ENCODE results near the gene ZSCAN22.
"Not testable (repeated sequence)": the region's sequence is repeated elsewhere in the genome, so short reads cannot be mapped to it uniquely, and the experiment has no call there.

Gene ZSCAN22

DNA sequence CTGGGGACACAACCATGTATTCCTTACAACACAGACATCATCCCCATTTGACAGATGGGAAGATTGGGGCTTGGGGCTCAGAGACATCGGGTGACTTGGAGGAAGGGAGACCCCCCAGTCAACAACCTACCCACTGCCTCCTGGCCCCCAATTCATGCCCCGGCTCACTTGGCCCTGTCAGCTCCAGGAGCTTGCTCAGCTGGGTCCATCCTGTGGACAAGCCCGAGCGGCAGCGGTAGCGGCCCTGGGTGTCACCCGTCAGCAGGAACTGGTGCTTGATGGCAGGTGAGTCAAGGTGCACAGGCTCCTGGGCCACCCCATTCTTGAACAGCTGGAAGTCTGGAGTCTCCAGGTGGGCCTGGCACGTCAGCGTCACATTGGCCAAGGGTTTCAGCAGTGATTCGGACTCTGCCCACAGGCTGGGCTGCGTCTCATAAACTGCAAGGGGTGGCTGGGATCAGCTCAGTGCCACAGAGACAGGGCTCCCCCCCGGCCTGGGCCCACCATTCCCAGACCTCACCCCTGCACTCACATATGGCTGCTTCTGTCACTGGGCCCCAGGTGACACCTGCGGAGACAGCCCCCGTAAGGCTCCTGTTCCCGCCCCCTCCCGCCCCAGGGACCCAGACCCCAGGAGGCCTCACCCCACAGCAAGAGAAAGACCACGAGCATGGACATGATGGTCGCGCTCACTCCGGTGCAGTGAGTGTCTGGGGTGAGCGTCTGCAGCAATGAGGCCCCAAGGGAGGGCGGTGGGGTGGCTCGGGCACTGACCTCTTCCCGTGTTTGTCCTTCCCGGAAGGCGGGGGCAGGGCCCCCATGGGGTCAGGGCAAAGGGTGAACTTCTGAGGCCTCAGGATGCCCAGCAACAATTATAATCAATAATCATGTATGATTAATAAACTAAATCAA lies 26.2 kb downstream of the ZSCAN22 start, which contains the start of gene A1BG:
Gene A1BG, minus strand, starts transcription at position 733 of the 912 bp plus-strand sequence. Its CDS starts 55 bp downstream, at position 678.
- no peak for DNase-seq

DNA sequence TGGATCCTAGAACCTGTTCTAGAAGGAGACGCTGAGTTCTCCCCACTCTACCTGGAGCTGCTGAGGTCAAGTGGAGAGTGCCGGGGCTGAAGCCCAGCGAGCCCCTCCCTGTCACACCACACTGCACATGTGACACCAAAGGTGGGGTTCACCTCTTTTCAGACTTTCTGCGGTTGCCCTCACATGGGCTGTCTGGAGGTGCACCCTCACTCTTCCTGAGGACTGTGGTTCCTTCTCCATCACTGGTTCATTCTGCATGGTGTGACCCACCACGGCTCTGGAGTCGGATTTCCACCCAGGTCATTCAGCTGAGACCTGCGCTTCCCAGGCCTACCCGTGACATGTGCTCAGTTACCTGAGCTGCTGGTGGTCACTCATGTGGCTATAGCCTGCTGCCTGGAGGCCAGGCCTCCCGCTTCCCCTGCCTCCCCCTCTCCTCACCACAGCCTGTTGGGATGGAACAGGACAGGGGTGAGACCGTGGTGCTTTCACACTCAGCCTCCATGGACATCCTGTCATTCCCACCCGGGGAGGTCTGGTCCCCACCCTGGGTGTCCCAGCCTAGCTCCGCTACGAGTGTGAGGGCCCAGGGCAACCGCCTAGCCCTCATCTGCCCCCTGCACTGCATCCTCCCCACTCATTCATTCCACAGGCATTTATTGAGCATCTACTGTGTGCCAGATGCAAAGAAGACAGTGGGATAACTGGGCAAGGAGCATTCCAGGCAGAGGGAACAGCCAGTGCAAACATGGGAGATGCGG lies 27.1 kb downstream of the ZSCAN22 start:
- DNase-seq: no peak

- no peak for DNase-seq
These were observed 27.8 kb downstream of the ZSCAN22 start for GRCh38 chr19:58354478-58355030.

DNA sequence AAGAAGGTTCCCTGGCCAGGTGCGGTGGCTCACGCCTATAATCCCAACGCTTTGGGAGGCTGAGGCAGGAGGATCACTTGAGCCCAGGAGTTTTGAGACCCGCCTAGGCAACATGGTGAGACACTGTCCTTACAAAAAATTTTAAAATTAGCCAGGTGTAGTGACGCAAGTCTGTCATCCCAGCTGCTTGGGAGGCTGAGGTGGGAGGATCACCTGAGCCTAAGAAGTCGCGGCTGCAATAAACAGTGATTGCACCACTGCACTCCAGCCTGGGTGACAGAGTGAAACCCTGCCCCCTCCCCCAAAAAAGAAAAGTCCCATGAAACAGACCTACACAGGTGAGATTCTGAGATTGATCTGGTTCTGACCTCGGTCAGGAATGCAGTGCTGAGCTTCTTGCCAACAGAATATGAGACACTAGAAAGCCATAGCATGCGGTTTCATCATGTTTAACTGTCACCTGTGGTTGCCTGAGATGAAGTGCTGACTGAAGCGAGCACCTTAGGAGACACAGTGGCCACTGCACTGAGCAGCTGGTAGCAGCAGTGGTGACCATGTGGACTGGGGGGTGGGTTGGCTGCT lies 28.5 kb downstream of the ZSCAN22 start:
- no peak for DNase-seq

- no peak for DNase-seq
These were observed 29.3 kb downstream of the ZSCAN22 start for GRCh38 chr19:58355908-58356765.

DNA sequence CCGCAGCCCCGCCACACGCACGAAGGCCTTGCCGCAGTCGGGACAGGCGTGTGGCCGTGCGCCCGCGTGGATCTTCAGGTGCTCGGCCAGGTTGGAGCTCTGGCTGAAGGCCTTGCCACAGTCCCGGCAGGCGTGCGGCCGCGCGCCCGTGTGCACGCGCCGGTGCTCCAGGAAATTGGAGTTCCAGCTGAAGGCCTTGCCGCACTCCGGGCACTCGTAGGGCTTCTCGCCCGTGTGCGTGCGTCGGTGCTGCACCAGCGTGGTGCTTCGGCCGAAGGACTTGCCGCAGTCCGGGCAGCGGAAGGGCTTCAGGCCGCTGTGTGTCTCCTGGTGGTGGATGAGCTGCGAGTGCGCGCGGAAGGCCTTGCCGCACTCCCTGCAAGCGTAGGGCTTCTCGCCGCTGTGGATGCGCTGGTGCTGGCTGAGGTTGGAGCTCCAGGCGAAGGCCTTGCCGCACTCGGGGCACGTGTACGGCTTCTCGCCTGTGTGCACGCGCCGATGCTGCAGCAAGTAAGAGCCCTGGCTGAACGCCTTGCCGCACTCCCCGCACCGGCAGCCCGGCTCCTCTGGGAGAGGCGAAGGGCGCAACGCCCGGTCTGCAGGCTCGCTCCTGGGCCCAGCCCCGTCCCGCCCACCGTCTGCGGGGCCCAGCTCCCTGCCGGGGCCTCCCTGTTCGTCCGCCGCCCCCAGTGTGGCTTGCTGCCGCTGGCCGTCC lies 30.1 kb downstream of the ZSCAN22 start:
- no peak for DNase-seq

DNA sequence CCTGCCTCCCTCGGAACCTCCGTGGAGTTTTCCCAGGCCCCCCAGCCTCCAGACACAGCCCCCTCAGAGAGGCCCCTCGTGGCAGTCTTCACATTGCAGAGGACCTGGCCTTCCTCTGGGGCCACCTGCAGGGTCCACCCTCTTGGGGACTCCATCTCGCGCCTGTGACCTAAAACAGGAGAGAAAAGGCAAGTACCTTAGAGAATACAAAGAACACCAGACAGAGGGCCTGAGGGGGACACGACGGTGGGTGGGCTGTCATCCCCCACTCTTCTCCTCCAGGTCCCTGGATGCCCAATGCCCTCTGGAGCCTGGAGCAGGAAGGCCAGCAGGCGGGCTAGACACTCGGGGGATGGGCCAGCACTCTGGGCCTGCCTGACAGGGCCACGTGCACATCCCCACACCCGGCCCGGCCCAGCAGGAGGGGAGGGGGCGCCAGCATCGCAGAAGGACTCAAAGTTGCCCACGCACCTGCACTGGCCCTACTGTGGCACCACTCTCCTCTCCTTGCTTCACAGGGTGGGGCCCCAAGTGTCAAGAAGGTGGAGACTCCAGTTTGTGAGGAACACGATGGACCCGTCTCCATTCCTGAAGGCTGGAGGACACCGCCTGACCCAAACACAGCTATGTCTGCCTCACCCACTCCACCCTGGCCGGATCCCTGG lies 30.8 kb downstream of the ZSCAN22 start:
- DNase-seq: no peak

DNA sequence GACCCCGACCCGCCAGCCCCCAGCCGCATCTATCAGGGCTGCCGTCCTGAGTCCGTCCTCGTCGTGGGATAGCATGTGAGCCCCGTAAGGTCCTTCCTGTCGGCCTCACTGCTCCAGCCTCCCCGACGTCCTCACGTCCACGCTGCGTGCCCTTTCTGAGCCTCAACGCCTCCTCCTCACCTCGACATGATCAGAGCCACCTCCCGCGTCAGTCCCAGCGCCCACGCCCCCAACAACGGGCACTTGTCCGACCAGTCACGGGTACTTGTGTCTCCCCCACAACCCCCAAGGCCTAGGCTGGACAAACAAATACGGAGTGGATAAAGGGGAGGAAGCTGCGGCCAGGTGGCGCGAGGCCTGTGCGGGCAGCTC lies 35.1 kb downstream of the ZSCAN22 start:
- DNase-seq: peak; percentile 25

GRCh38 chr19:58362272-58362994 lies 35.6 kb downstream of the ZSCAN22 start, which contains the start of gene ZNF497:
TSS of gene ZNF497 (minus strand) at chr19:58362751. CDS start at chr19:58357635, 5,116 bp downstream.
- DNase-seq: peak; percentile 94

DNA sequence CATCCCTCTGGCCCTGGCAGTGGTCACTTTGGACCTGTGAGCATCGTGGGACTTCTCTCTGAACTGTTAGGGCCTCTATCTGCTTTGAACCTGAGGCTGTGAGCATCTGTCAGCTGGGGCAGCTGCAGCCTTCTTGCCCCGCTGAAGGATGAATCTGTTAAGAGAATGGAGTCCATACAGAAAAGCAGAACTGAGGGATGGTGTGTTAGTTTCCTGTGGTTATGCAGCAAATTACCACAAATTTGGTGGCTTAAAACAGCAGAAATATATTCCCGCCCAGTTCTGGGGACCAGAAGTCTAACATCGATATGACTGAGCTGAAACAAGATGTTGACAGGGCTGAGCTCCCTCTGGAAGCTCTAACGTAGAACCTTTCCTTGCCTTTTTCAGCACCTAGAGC lies 37.4 kb downstream of the ZSCAN22 start:
- DNase-seq: no peak

- no peak for DNase-seq
These were observed 40.0 kb downstream of the ZSCAN22 start for GRCh38 chr19:58366585-58367430.

DNA sequence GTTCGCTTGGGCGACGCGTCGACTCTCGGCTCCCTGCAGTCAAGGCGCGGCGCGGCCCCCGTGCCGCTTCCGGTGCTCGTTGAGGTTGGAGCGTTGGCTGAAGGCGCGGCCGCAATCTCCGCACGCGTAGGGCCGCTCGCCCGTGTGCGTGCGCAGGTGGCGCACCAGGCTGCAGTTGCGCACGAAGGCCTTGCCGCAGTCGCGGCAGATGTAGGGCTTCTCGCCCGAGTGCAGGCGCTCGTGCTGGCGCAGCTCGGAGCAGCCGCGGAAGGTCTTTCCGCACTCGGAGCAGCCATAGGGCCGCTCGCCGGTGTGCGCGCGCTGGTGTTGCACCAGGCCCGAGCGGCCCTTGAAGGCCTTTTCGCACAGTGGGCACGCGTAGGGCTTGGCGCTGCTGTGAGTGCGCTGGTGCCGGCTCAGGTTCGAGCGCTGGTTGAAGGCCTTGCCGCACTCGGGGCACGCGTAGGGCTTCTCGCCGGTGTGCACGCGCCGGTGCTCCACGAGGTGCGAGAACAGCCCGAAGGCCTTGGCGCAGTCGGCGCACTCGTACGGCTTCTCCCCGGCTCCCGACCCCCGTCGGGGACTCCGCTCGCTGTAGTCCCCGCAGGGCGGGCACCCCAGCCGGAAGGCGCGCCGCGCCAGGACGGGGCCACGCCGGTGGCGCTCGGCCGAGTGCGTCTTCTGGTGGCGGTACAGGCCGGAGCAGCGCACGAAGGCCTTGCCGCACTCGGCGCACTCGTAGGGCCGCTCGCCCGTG lies 41.1 kb downstream of the ZSCAN22 start:
- no peak for DNase-seq

- no peak for DNase-seq
These were observed 42.0 kb downstream of the ZSCAN22 start for GRCh38 chr19:58368561-58369360.

DNA sequence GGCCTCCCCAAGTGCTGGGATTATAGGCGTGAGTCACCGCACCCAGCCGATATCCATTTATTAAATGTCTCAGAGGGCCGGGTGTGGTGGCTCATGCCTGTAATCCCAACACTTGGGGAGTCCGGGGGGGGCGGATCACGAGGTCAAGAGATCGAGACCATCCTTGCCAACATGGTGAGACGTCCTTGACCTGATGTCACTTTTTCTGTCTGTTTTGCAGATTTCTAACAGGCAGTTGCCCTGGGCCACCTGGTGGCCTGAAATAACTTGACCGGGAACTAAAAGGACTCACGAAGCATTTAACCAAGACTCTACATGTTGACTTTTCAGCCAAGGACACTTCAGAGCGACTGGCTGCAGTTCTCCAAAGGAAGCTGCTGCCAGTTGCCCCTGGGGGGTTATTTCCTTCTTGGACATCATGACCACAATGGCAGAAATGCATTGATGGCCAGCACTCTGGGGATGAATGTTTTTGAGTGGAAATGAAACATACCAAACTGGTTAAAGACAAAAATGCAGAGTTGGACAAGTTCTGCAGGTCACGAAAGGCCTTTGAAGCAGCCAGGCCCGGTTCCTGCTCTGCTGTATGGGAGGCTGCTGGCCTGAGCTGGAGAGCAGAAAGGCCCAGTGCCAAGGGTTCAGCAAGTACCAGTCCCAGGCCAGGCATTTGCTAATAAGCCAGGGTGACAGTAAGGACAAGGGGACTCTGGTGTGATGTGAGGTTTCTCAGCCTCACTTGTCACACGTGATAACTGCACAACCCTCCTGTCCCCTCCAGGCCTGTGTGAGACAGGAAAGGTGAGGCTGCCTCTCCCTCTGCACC lies 45.7 kb downstream of the ZSCAN22 start:
- DNase-seq: no peak

DNA sequence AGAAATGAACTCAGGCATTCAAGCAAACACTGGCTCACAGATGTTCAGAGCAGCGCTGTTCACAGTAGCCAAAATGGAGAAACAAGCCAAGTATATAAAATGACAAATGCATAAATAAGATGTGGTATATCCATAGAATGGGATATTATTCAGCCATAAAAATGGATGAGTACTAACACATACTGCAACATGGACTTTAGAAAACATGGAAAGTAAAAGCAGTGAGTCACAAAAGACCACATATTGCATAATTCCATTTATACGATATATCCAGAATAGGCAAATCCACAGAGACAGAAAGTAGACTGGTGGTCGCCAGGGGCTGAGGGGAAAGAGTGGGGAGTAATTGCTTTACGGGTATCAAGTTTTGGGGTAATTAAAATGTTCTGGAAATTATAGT lies 47.4 kb downstream of the ZSCAN22 start:
- no peak for DNase-seq

- DNase-seq: not testable (repeated sequence)
These were observed 49.9 kb downstream of the ZSCAN22 start for GRCh38 chr19:58376724-58377123.

DNA sequence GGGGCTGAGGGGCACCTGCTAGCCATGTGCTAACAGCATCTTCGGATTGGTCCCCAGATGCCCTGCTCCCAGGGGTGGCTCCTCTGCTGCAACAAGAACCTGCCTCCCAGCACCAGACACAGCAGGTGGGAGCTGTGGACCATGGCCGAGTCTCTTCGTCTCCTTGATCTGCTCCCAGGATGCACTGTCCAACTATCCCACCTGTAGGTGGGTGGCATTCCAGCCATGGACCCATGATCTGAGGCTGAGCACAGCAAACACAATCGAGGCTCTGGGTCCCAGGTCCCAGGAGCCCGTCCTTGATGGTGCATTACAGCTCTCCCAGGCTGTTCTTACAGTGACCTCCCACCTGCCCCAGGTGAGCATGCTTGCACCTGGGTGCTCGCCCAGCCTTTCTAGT lies 52.5 kb downstream of the ZSCAN22 start:
- DNase-seq: no peak
